A549 (cell line): ENCODE results near the gene HHIP. TPM values are rescaled to one million over a fixed set of nuclear protein-coding genes. Genes with fewer than 3 reads are reported as not detected.
A peak's percentile ranks its signal among the peaks of the same experiment; 100 is the strongest.
"Not testable (repeated sequence)": the region's sequence is repeated elsewhere in the genome, so short reads cannot be mapped to it uniquely, and the experiment has no call there.

Experiments used
- ATAC-seq, 2 experiments: fragments of 200-7000 bp in 1 of 2; fragments of >200 bp in 1 of 2; cut with Nextera tagmentation in 1 of 2; cut with Tn5 transposase in 1 of 2; 3 replicates each; pipeline versions ENCODE4 v1.8.0 to v1.9.1; 2018 to 2020; ENCODE audit warnings: mild to moderate bottlenecking in 1 of 2, moderate library complexity in 1 of 2
- CTCF ChIA-PET: fragments of 300-600 bp; sonication (Branson Sonifier 250); formaldehyde crosslinking; extraction: SDS; loops from one replicate; lab custom pipeline; 2021; ENCODE audit warnings: antibody characterized with exemption, inconsistent platforms; lab: Yijun Ruan, JAX
- POLR2A ChIA-PET: fragments of 350-600 bp; formaldehyde crosslinking; extraction: SDS; loops from one replicate; lab custom pipeline; 2021; ENCODE audit warnings: antibody characterized with exemption, inconsistent platforms; lab: Yijun Ruan, JAX
- DNase-seq, 2 experiments: peaks; one replicate each; pipeline versions ENCODE4 v3.0.0 to v3.0.0-alpha.2; 2011 to 2016; ENCODE audit warnings: low read depth in 1 of 2, low spot score in 1 of 2
- FAIRE-seq: peaks from 2 replicates; lab custom pipeline; 2011; peaks lifted over from hg19 to GRCh38; lab: Jason Lieb, UNC
- H3K27ac ChIP-seq, 2 experiments: fragments of >200 bp; sonication (Bioruptor Twin); formaldehyde crosslinking; 3 replicates each; pipeline ENCODE4 v1.5.1; 2016 to 2017
- H3K4me1 ChIP-seq: fragments of >200 bp; sonication (Bioruptor Twin); formaldehyde crosslinking; 3 replicates; pipeline ENCODE4 v1.6.1; 2016
- H3K4me2 ChIP-seq: fragments of >200 bp; sonication (Bioruptor Twin); formaldehyde crosslinking; 3 replicates; pipeline ENCODE4 v1.6.1; 2016
- H3K4me3 ChIP-seq: fragments of >200 bp; sonication (Bioruptor Twin); formaldehyde crosslinking; 3 replicates; pipeline ENCODE4 v1.5.1; 2016
- H3K9me3 ChIP-seq: fragments of >200 bp; sonication (Bioruptor Twin); formaldehyde crosslinking; 3 replicates; pipeline ENCODE4 v1.6.1; 2016
- CHD4 ChIP-seq: fragments of 200-600 bp; sonication (generic); IDR thresholded peaks from 2 replicates; pipeline ENCODE4 v1.6.1; 2016; ENCODE audit warnings: antibody characterized with exemption, mild to moderate bottlenecking, borderline replicate concordance
- EHMT2 ChIP-seq: fragments of 200-600 bp; sonication (generic); IDR thresholded peaks from 2 replicates; pipeline ENCODE4 v1.6.1; 2016; ENCODE audit warnings: antibody characterized with exemption, low read depth, mild to moderate bottlenecking, moderate library complexity
- FOXS1 ChIP-seq: fragments of 250-450 bp; sonication (Bioruptor Pico); IDR thresholded peaks from 2 replicates; pipeline ENCODE4 v1.5.0; 2020; ENCODE audit warnings: mild to moderate bottlenecking, moderate library complexity
- GATA3 ChIP-seq: IDR thresholded peaks from 2 replicates; pipeline ENCODE4 v1.6.1; 2012; ENCODE audit warnings: borderline replicate concordance
- HDAC2 ChIP-seq: fragments of 200-600 bp; sonication (generic); IDR thresholded peaks from 2 replicates; pipeline ENCODE4 v1.6.1; 2016
- KDM5A ChIP-seq: fragments of 200-600 bp; sonication (generic); IDR thresholded peaks from 2 replicates; pipeline ENCODE4 v1.6.1; 2016; ENCODE audit warnings: antibody characterized with exemption, mild to moderate bottlenecking
- MAFK ChIP-seq: fragments of 450-650 bp; IDR thresholded peaks from 2 replicates; pipeline ENCODE4 v1.6.1; 2014; ENCODE audit not compliant: partially characterized antibody
- MAZ ChIP-seq: fragments of 150-350 bp; IDR thresholded peaks from 2 replicates; pipeline ENCODE4 v1.6.1; 2014; ENCODE audit warnings: antibody characterized with exemption, low read depth, low read length, borderline replicate concordance
- MYC ChIP-seq: IDR thresholded peaks from 2 replicates; pipeline ENCODE4 v1.6.1; 2012; ENCODE audit warnings: mild to moderate bottlenecking, inconsistent platforms, low read length, improper control_type of control experiment, borderline replicate concordance
- NFE2L2 ChIP-seq: fragments of 150-350 bp; conservative IDR thresholded peaks from 2 replicates; pipeline ENCODE4 v1.6.1; 2014; ENCODE audit warnings: low read length
- NR3C1 ChIP-seq: fragments of >200 bp; sonication (Bioruptor Twin); formaldehyde crosslinking; IDR thresholded peaks from 3 replicates; pipeline ENCODE4 v1.6.1; 2017
- PHF8 ChIP-seq: fragments of 200-600 bp; sonication (generic); IDR thresholded peaks from 2 replicates; pipeline ENCODE4 v1.6.1; 2016; ENCODE audit warnings: low read depth, mild to moderate bottlenecking, antibody characterized with exemption, moderate library complexity, borderline replicate concordance
- POLR2A ChIP-seq: IDR thresholded peaks from 2 replicates; pipeline ENCODE4 v1.6.1; 2012; ENCODE audit warnings: mild to moderate bottlenecking, low read length
- POLR2AphosphoS2 ChIP-seq: conservative IDR thresholded peaks from 2 replicates; pipeline ENCODE4 v1.6.1; 2012; ENCODE audit warnings: low read length, improper control_type of control experiment, inconsistent platforms
- RAD21 ChIP-seq, 2 experiments: fragments of >200 bp in 1 of 2; sonication (Bioruptor Twin) in 1 of 2; formaldehyde crosslinking in 1 of 2; IDR thresholded peaks in 1 of 2; conservative IDR thresholded peaks in 1 of 2; 2 replicates in 1 of 2; 3 replicates in 1 of 2; pipeline ENCODE4 v1.6.1; 2012 to 2018; ENCODE audit warnings: inconsistent platforms in 1 of 2
- SMC3 ChIP-seq: fragments of >200 bp; sonication (Bioruptor Twin); formaldehyde crosslinking; IDR thresholded peaks from 3 replicates; pipeline ENCODE4 v1.6.1; 2018; ENCODE audit warnings: inconsistent platforms
- TFCP2L1 ChIP-seq: fragments of 250-450 bp; sonication (Bioruptor Pico); IDR thresholded peaks from 2 replicates; pipeline ENCODE4 v1.5.0; 2021; ENCODE audit warnings: mild to moderate bottlenecking
- TP53 ChIP-seq: fragments of 250-450 bp; sonication (Bioruptor Pico); IDR thresholded peaks from 2 replicates; pipeline ENCODE4 v1.5.0; 2021; ENCODE audit warnings: mild to moderate bottlenecking, moderate library complexity
- ZFP36 ChIP-seq: fragments of 450-650 bp; IDR thresholded peaks from 2 replicates; pipeline ENCODE4 v1.6.1; 2014; ENCODE audit warnings: borderline replicate concordance; ENCODE audit not compliant: partially characterized antibody
- ZNF302 ChIP-seq: fragments of 250-450 bp; sonication (Bioruptor Pico); IDR thresholded peaks from 2 replicates; pipeline ENCODE4 v1.9.0; 2021; ENCODE audit warnings: inconsistent platforms, mild to moderate bottlenecking, moderate library complexity
- WGBS: methylation state at CpG from one replicate; pipeline ENCODE4 v1.1.6; 2017; ENCODE audit errors: missing lambda C conversion rate; 5-methylcytosine and 5-hydroxymethylcytosine counted together
- polyA plus RNA-seq, 4 experiments: library from polyadenylated mRNA; depleted of rRNA in 3 of 4; stranded (reverse); fragments of >200 nt; fragmentation: RNase III in 1 of 4; extraction: RNeasy Plus Mini Kit Qiagen cat#74134 plus additional on column Dnase treatment in 1 of 4; gene quantifications; 2 replicates in 3 of 4; 3 replicates in 1 of 4; pipeline ENCODE4 v1.2.3, GENCODE V29; 2011 to 2017
- TF ChIP-seq, protein P1 (sequence below): fragments of >200 bp; sonication (Bioruptor Twin); formaldehyde crosslinking; IDR thresholded peaks from 3 replicates; pipeline ENCODE4 v1.5.1; 2016
- TF ChIP-seq, protein P2 (sequence below): fragments of 250-450 bp; sonication (Bioruptor Pico); IDR thresholded peaks from 2 replicates; pipeline ENCODE4 v1.5.0; 2021; ENCODE audit warnings: mild to moderate bottlenecking, moderate library complexity, borderline replicate concordance

The HHIP gene
- polyA plus RNA-seq, 2 of the 4 experiments (the other 2 are of a cell fraction), result 0.93 to 1.0 TPM

DNA sequence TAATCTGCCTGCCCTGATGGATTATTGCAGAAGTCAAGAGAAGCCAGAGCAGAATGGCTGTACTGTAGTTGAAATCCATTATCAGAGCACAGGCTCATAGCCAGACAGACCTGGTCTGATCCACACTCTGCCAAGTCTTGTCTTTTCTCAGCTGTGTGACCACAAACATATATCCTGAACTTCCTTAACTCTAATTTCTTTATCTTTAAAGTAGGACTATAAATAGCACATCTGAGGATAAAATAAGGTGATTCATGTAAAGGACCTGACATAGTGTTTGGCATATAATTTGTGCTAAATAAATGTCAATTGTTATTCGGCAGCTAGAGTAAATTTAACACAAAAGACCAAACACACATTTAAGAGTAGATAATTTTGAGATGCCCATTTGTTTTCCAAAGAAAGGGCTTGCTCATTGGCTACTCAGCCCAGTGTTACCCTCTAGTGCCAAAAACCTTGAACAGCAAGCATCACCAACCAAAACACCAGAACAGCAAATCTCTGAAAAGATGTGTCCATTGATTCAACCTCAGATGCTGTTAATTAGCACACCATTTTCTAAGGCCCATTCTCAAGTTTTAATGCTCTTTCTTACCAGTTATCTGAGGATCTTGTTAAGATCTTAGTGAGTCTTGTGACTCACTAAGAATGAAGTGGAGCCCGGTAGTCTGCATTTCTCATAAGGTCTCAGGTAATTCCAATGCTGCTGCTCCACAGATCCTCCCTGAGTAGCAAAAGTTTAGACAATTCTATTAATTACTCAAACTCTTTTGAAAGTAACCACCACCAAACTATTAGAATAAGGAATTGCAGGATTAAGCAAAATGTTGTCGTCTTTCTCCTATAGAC lies 108.8 kb downstream of the HHIP start:
- CTCF ChIA-PET, result interaction anchor here (0.7 kb wide), 1 partner anchor 200 kb away, joined by 3 read pairs; no protein-coding TSS in a partner anchor

DNA sequence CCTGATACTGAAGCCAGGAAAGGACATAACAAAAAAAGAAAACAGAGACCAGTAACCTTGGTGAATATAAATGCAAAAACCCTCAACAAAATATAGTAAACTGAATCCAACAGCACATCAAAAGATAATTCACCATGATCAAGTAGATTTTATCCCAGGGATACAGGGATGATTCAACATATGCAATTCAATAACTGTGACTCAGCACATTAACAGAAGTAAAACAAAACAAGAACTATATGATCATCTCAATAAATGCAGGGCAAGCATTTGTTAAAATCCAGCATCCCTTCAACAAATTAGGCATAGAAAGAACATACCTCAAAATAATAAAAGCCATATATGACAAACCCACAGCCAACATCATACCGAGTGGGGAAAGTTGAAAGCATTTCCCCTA lies 112.0 kb downstream of the HHIP start:
- H3K4me2 ChIP-seq, result no peak overlapping the region
- ChIA-PET CTCF (no interaction called here), POLR2A (no interaction called here)
- 0 out of 6 replicates have a peak overlapping the region, but pooled peaks of 1 of the 2 experiments have one; percentile 28 for H3K27ac ChIP-seq
- H3K4me1 ChIP-seq, result peaks cover 7% of the 10 kb centered on the region; the same call in 2 of the 3 replicates
- 76% methylated on average over 1 of the region's 1 CpG for WGBS
- H3K9me3 ChIP-seq, result no peaks in the 10 kb centered on the region
- FAIRE-seq, result no peak
- no peak overlapping the region for H3K4me3 ChIP-seq
- TF ChIP-seq NR3C1 (no peak), PHF8 (no peak), KDM5A (no peak), POLR2A (no peak), MAFK (peak; percentile 83), NFE2L2 (peak; percentile 53), MAZ (no peak)
- no peak for ATAC-seq
- no peak for DNase-seq

More for the DNA sequence above, 108.8 kb downstream of the HHIP start:
- Histone ChIP-seq H3K4me1 (peaks cover 7% of the 10 kb centered on the region; the same call in 2 of the 3 replicates), H3K9me3 (no peaks in the 10 kb centered on the region), H3K4me3 (no peak overlapping the region), H3K4me2 (no peak overlapping the region), H3K27ac (no peak overlapping the region)
- ATAC-seq (no peak), DNase-seq (peak in 1 of 2 experiments; percentile 12), FAIRE-seq (no peak)
- TF ChIP-seq, protein P1, sequence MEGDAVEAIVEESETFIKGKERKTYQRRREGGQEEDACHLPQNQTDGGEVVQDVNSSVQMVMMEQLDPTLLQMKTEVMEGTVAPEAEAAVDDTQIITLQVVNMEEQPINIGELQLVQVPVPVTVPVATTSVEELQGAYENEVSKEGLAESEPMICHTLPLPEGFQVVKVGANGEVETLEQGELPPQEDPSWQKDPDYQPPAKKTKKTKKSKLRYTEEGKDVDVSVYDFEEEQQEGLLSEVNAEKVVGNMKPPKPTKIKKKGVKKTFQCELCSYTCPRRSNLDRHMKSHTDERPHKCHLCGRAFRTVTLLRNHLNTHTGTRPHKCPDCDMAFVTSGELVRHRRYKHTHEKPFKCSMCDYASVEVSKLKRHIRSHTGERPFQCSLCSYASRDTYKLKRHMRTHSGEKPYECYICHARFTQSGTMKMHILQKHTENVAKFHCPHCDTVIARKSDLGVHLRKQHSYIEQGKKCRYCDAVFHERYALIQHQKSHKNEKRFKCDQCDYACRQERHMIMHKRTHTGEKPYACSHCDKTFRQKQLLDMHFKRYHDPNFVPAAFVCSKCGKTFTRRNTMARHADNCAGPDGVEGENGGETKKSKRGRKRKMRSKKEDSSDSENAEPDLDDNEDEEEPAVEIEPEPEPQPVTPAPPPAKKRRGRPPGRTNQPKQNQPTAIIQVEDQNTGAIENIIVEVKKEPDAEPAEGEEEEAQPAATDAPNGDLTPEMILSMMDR, result peak; percentile 22; the same call in 1 of the 3 replicates
- TF ChIP-seq SMC3, result peak; percentile 38; the same call in 2 of the 3 replicates
- TF ChIP-seq TP53 (CRISPR knock-in tag), result no peak
- peak; percentile 48 to 51; a peak in 4 of 5 replicates for TF ChIP-seq RAD21 (conservative IDR thresholded peaks at IDR 0.05 in 1 of 2, IDR thresholded peaks at IDR 0.05 in 1 of 2)
- POLR2A ChIA-PET, result no interaction called here
- WGBS, result 88% methylated on average over 3 of the region's 3 CpGs

DNA sequence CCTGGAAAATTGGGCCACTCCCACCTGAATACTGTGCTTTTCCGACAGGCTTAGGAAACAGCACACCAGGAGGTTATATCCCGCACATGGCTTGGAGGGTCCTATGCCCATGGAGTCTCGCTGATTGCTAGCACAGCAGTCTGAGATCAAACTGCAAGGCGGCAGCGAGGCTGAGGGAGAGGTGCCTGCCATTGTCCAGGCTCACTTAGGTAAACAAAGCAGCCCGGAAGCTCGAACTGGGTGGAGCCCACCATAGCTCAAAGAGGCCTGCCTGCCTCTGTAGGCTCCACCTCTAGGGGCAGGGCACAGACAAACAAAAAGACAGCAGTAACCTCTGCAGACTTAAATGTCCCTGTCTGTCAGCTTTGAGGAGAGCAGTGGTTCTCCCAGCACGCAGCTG lies 122.9 kb downstream of the HHIP start:
- H3K4me2 ChIP-seq, POLR2A ChIA-PET, DNase-seq, H3K9me3 ChIP-seq, H3K27ac ChIP-seq, H3K4me1 ChIP-seq, ATAC-seq, CTCF ChIA-PET, H3K4me3 ChIP-seq, FAIRE-seq: not testable (repeated sequence)
- WGBS, result 24% methylated on average over 5 of the region's 8 CpGs

DNA sequence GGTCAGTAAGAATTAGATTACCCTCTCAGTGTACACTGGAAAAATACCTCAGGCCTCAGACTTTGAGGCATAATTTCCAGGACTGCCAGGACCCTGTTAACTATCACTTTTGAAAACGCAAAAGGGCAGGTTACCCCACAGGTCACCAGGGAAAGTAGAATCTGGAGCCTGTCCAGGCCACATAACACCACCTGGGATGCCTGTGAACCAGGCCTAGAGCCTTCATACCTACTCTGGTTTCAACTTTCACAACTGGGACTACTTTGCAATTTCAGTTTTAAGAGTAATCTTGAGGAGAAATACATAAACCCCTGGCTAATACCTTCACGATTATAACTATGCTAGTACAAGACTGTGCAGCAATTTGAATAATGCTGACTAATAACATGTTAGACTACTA lies 132.4 kb downstream of the HHIP start:
- Histone ChIP-seq H3K27ac (no peak overlapping the region), H3K4me1 (no peaks in the 10 kb centered on the region), H3K9me3 (no peaks in the 10 kb centered on the region), H3K4me3 (no peak overlapping the region), H3K4me2 (no peak overlapping the region)
- ChIA-PET POLR2A (no interaction called here), CTCF (no interaction called here)
- WGBS, result 89% methylated on average over 2 of the region's 2 CpGs
- ATAC-seq (no peak), FAIRE-seq (no peak), DNase-seq (no peak)
- TF ChIP-seq HDAC2 (no peak), MYC (no peak), POLR2AphosphoS2 (no peak), FOXS1 (CRISPR knock-in tag) (no peak), GATA3 (no peak), TFCP2L1 (CRISPR knock-in tag) (no peak), EHMT2 (no peak), ZNF302 (CRISPR knock-in tag) (no peak), CHD4 (no peak), ZFP36 (no peak)
- TF ChIP-seq, protein P2, sequence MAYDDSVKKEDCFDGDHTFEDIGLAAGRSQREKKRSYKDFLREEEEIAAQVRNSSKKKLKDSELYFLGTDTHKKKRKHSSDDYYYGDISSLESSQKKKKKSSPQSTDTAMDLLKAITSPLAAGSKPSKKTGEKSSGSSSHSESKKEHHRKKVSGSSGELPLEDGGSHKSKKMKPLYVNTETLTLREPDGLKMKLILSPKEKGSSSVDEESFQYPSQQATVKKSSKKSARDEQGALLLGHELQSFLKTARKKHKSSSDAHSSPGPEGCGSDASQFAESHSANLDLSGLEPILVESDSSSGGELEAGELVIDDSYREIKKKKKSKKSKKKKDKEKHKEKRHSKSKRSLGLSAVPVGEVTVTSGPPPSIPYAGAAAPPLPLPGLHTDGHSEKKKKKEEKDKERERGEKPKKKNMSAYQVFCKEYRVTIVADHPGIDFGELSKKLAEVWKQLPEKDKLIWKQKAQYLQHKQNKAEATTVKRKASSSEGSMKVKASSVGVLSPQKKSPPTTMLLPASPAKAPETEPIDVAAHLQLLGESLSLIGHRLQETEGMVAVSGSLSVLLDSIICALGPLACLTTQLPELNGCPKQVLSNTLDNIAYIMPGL (CRISPR knock-in tag), result no peak
